SK-N-SH treated with all-trans-retinoic acid at 6 μM for 48 hours (cell line): ENCODE measurements around the gene DMRTB1.

Experiments used
- ATAC-seq: fragments of 200-7000 bp; cut with Tn5 transposase; 3 replicates; pipeline ENCODE4 v1.9.1; 2020; ENCODE audit warnings: mild to moderate bottlenecking, moderate library complexity
- BACH2 ChIP-seq: fragments of 250-450 bp; sonication (Bioruptor Pico); IDR thresholded peaks from 2 replicates; pipeline ENCODE4 v1.9.0; 2021; ENCODE audit warnings: mild to moderate bottlenecking, borderline replicate concordance
- GLIS3 ChIP-seq: fragments of 250-450 bp; sonication (Bioruptor Pico); IDR thresholded peaks from 2 replicates; pipeline ENCODE4 v1.5.0; 2020; ENCODE audit warnings: mild to moderate bottlenecking, moderate library complexity
- ISL1 ChIP-seq: fragments of 250-450 bp; sonication (Bioruptor Pico); IDR thresholded peaks from 2 replicates; pipeline ENCODE4 v2.1.2; 2022; ENCODE audit warnings: mild to moderate bottlenecking, moderate library complexity
- PPARA ChIP-seq: fragments of 250-450 bp; sonication (Bioruptor Pico); IDR thresholded peaks from 2 replicates; pipeline ENCODE4 v1.5.0; 2020; ENCODE audit warnings: mild to moderate bottlenecking, borderline replicate concordance
- RARB ChIP-seq: fragments of 250-450 bp; sonication (Bioruptor Pico); IDR thresholded peaks from 2 replicates; pipeline ENCODE4 v1.8.0; 2021; ENCODE audit warnings: mild to moderate bottlenecking, moderate library complexity
- SNAI2 ChIP-seq: fragments of 250-450 bp; sonication (Bioruptor Pico); IDR thresholded peaks from 2 replicates; pipeline ENCODE4 v1.5.0; 2020; ENCODE audit warnings: mild to moderate bottlenecking, moderate library complexity
- TOX ChIP-seq: fragments of 250-450 bp; sonication (Bioruptor Pico); IDR thresholded peaks from 2 replicates; pipeline ENCODE4 v1.8.0; 2021; ENCODE audit warnings: mild to moderate bottlenecking, moderate library complexity, borderline replicate concordance
- ZC3H10 ChIP-seq: fragments of 250-450 bp; sonication (Bioruptor Pico); IDR thresholded peaks from 2 replicates; pipeline ENCODE4 v1.5.1; 2021; ENCODE audit warnings: mild to moderate bottlenecking, moderate library complexity
- ZFP3 ChIP-seq: fragments of 250-450 bp; sonication (Bioruptor Pico); IDR thresholded peaks from 2 replicates; pipeline ENCODE4 v1.5.0; 2020; ENCODE audit warnings: mild to moderate bottlenecking, moderate library complexity
- ZFP30 ChIP-seq: fragments of 450-650 bp; formaldehyde crosslinking; IDR thresholded peaks from 2 replicates; pipeline ENCODE4 v1.5.0; 2022; ENCODE audit warnings: mild to moderate bottlenecking, moderate library complexity
- ZNF565 ChIP-seq: fragments of 450-650 bp; formaldehyde crosslinking; conservative IDR thresholded peaks from 2 replicates; pipeline ENCODE4 v1.5.0; 2020; ENCODE audit warnings: low read depth, mild to moderate bottlenecking, moderate library complexity
- ZNF70 ChIP-seq: fragments of 450-650 bp; formaldehyde crosslinking; IDR thresholded peaks from 2 replicates; pipeline ENCODE4 v1.5.0; 2020; ENCODE audit warnings: mild to moderate bottlenecking, moderate library complexity
- ZNF8 ChIP-seq: fragments of 450-650 bp; formaldehyde crosslinking; IDR thresholded peaks from 2 replicates; pipeline ENCODE4 v1.5.0; 2020; ENCODE audit warnings: mild to moderate bottlenecking, moderate library complexity
- TF ChIP-seq, protein P1 (sequence below): fragments of 250-450 bp; sonication (Bioruptor Pico); IDR thresholded peaks from 2 replicates; pipeline ENCODE4 v1.5.1; 2020; ENCODE audit warnings: low read depth, mild to moderate bottlenecking, moderate library complexity
- TF ChIP-seq, protein P2 (sequence below): fragments of 250-450 bp; sonication (Bioruptor Pico); IDR thresholded peaks from 2 replicates; pipeline ENCODE4 v1.8.0; 2020; ENCODE audit warnings: mild to moderate bottlenecking, moderate library complexity, borderline replicate concordance
- TF ChIP-seq, protein P3 (sequence below): fragments of 250-450 bp; sonication (Bioruptor Pico); IDR thresholded peaks from 2 replicates; pipeline ENCODE4 v1.5.1; 2021; ENCODE audit warnings: mild to moderate bottlenecking, moderate library complexity
- TF ChIP-seq, protein P4 (sequence below): fragments of 250-450 bp; sonication (Bioruptor Pico); IDR thresholded peaks from 2 replicates; pipeline ENCODE4 v1.5.0; 2020; ENCODE audit warnings: mild to moderate bottlenecking, moderate library complexity

Gene DMRTB1

DNA sequence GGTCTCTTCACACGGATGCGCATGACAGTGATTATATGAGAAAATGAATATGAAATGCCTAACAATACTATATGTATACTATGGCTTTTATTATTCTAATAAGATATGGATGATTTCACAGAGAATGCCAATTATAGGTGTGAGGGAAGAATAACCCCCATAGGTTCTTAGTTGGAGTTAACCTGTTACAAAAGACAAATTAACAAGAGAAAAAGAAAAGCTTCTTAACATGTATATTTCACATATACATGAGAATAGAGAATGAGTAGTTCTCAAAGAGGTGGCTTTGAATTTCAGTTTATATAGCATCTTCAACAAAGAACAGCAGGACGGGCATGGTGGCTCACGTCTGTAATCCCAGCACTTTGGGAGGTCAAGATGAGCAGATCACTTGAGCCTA, 24.0 kb upstream of the DMRTB1 start:
- no peak for ATAC-seq
- TF ChIP-seq GLIS3 (no peak), BACH2 (CRISPR knock-in tag) (no peak), ZNF70 (no peak), ZC3H10 (no peak), SNAI2 (CRISPR knock-in tag) (no peak)
- TF ChIP-seq, protein P1, sequence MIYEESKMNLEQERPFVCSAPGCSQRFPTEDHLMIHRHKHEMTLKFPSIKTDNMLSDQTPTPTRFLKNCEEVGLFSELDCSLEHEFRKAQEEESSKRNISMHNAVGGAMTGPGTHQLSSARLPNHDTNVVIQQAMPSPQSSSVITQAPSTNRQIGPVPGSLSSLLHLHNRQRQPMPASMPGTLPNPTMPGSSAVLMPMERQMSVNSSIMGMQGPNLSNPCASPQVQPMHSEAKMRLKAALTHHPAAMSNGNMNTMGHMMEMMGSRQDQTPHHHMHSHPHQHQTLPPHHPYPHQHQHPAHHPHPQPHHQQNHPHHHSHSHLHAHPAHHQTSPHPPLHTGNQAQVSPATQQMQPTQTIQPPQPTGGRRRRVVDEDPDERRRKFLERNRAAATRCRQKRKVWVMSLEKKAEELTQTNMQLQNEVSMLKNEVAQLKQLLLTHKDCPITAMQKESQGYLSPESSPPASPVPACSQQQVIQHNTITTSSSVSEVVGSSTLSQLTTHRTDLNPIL (CRISPR knock-in tag) = no peak
- TF ChIP-seq, protein P2, sequence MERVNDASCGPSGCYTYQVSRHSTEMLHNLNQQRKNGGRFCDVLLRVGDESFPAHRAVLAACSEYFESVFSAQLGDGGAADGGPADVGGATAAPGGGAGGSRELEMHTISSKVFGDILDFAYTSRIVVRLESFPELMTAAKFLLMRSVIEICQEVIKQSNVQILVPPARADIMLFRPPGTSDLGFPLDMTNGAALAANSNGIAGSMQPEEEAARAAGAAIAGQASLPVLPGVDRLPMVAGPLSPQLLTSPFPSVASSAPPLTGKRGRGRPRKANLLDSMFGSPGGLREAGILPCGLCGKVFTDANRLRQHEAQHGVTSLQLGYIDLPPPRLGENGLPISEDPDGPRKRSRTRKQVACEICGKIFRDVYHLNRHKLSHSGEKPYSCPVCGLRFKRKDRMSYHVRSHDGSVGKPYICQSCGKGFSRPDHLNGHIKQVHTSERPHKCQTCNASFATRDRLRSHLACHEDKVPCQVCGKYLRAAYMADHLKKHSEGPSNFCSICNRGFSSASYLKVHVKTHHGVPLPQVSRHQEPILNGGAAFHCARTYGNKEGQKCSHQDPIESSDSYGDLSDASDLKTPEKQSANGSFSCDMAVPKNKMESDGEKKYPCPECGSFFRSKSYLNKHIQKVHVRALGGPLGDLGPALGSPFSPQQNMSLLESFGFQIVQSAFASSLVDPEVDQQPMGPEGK = no peak
- TF ChIP-seq, protein P3, sequence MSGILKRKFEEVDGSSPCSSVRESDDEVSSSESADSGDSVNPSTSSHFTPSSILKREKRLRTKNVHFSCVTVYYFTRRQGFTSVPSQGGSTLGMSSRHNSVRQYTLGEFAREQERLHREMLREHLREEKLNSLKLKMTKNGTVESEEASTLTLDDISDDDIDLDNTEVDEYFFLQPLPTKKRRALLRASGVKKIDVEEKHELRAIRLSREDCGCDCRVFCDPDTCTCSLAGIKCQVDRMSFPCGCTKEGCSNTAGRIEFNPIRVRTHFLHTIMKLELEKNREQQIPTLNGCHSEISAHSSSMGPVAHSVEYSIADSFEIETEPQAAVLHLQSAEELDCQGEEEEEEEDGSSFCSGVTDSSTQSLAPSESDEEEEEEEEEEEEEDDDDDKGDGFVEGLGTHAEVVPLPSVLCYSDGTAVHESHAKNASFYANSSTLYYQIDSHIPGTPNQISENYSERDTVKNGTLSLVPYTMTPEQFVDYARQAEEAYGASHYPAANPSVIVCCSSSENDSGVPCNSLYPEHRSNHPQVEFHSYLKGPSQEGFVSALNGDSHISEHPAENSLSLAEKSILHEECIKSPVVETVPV = no peak

DNA sequence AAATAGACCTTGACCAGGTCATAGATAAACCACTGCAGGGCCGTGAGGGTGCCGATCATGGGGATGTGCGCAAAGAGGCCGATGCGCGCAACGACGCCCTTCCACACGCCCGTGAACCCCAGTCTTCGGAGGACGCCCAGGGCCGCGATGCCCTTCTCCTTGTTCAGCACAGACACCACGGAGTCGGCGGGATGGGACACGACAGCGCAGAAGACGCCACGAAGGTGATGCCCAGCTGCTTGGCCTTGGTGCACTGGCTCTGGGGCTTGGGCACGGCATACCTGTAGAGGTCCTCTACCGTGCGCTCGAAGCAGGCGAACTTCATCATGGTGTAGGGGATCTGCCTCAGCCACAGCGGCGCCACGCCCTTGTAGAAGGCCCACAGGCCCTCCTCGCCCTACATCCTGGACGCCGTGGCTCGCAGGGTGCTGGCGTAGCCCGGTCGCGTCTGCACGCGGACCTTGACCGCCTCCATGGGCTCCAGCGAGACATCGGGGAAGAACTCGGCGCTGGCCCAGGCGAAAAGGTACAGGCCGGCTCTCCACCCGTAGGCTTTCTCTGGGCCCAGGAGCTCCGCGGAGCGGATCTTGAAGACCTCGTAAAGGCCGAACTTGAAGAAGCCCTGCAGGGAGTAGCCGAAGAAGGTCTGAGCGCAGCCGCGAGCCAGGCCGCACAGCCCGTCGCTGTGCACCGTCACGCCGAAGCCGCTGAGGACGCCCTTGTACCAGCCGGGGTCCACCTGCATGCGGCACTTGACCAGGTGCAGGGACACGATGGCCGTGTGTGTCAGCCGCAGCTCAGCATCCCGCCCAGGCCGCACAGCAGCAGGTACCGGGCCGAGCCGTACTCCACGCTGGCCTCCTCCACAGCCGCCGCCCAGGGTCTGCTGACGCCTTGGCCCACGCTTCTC, 20.5 kb upstream of the DMRTB1 start:
- TF ChIP-seq, protein P3 = no peak
- no peak for TF ChIP-seq RARB
- TF ChIP-seq, protein P4, sequence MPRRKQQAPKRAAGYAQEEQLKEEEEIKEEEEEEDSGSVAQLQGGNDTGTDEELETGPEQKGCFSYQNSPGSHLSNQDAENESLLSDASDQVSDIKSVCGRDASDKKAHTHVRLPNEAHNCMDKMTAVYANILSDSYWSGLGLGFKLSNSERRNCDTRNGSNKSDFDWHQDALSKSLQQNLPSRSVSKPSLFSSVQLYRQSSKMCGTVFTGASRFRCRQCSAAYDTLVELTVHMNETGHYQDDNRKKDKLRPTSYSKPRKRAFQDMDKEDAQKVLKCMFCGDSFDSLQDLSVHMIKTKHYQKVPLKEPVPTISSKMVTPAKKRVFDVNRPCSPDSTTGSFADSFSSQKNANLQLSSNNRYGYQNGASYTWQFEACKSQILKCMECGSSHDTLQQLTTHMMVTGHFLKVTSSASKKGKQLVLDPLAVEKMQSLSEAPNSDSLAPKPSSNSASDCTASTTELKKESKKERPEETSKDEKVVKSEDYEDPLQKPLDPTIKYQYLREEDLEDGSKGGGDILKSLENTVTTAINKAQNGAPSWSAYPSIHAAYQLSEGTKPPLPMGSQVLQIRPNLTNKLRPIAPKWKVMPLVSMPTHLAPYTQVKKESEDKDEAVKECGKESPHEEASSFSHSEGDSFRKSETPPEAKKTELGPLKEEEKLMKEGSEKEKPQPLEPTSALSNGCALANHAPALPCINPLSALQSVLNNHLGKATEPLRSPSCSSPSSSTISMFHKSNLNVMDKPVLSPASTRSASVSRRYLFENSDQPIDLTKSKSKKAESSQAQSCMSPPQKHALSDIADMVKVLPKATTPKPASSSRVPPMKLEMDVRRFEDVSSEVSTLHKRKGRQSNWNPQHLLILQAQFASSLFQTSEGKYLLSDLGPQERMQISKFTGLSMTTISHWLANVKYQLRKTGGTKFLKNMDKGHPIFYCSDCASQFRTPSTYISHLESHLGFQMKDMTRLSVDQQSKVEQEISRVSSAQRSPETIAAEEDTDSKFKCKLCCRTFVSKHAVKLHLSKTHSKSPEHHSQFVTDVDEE = no peak
- no peak for TF ChIP-seq PPARA (CRISPR knock-in tag)
- TF ChIP-seq, protein P1 (CRISPR knock-in tag) = no peak
- no peak for TF ChIP-seq ZNF565 (CRISPR knock-in tag)
- TF ChIP-seq ZC3H10 = no peak
- no peak for TF ChIP-seq ZFP30
- no peak for TF ChIP-seq ISL1
- no peak for TF ChIP-seq ZNF70
- no peak for TF ChIP-seq ZNF8 (CRISPR knock-in tag)
- no peak for TF ChIP-seq TOX (CRISPR knock-in tag)
- TF ChIP-seq, protein P2 = no peak
- no peak for TF ChIP-seq BACH2 (CRISPR knock-in tag)
- TF ChIP-seq ZFP3 (CRISPR knock-in tag) = no peak
- ATAC-seq = no peak
